GM12878 (cell line): Measurements from ENCODE around the gene CSF3R. TPM values are rescaled to one million over a fixed set of nuclear protein-coding genes. Genes with fewer than 3 reads are reported as not detected.
A peak's percentile ranks its signal among the peaks of the same experiment; 100 is the strongest.
"Not testable (repeated sequence)": the region's sequence is repeated elsewhere in the genome, so short reads cannot be mapped to it uniquely, and the experiment has no call there.

Experiments used
- ATAC-seq: fragments of 200-7000 bp; cut with Tn5 transposase; 3 replicates; pipeline ENCODE4 v1.9.1; 2020; ENCODE audit warnings: mild to moderate bottlenecking, moderate library complexity
- BruUV-seq: library from RNA; stranded (reverse); fragments of 400-500 nt; replicated peaks from 2 replicates; lab custom pipeline; 2021; lab: Mats Ljungman, UMichigan
- CTCF ChIA-PET: fragments of 300-600 bp; sonication (Branson Sonifier 250); formaldehyde crosslinking; extraction: SDS; loops from one replicate; lab custom pipeline; 2021; ENCODE audit warnings: inconsistent platforms; lab: Yijun Ruan, JAX
- POLR2A ChIA-PET: fragments of 350-600 bp; formaldehyde crosslinking; extraction: SDS; loops from one replicate; lab custom pipeline; 2021; ENCODE audit warnings: inconsistent platforms; lab: Charles Lee
- RAD21 ChIA-PET: fragments of 300-600 bp; sonication (Branson Sonifier 250); formaldehyde crosslinking; loops from one replicate; lab custom pipeline; 2023; ENCODE audit warnings: antibody characterized with exemption; ENCODE audit not compliant: unreplicated experiment; lab: Charles Lee
- SMC1A ChIA-PET: fragments of 300-600 bp; sonication (Branson Sonifier 250); formaldehyde crosslinking; loops from one replicate; lab custom pipeline; 2023; ENCODE audit not compliant: unreplicated experiment, uncharacterized antibody; lab: Charles Lee
- DNase-seq: peaks from one replicate; pipeline ENCODE4 v3.0.0-alpha.2; 2011; ENCODE audit warnings: low read depth, low spot score
- FAIRE-seq: peaks from 3 replicates; lab custom pipeline; 2011; peaks lifted over from hg19 to GRCh38; lab: Jason Lieb, UNC
- H2AFZ ChIP-seq: 2 replicates; pipeline ENCODE4 v1.6.0; 2011; ENCODE audit warnings: low read depth, low read length, control low read depth; ENCODE audit not compliant: control insufficient read depth
- H3K27ac ChIP-seq: 2 replicates; pipeline ENCODE4 v1.5.1; 2011; ENCODE audit warnings: control low read depth; ENCODE audit not compliant: control insufficient read depth, insufficient read depth
- H3K27me3 ChIP-seq, 2 experiments: replicated peaks in 1 of 2; 2 replicates each; pipeline versions ENCODE4 v1.6.0 to v1.6.1; 2011; ENCODE audit warnings: low read length in 1 of 2; ENCODE audit not compliant: control insufficient read depth in 2 of 2, insufficient read depth in 2 of 2
- H3K36me3 ChIP-seq, 2 experiments: 2 replicates each; pipeline ENCODE4 v1.5.1; 2011; ENCODE audit warnings: low read length in 1 of 2; ENCODE audit not compliant: control insufficient read depth in 2 of 2, insufficient read depth in 2 of 2
- H3K4me1 ChIP-seq: 2 replicates; pipeline ENCODE4 v1.6.1; 2011; ENCODE audit warnings: mild to moderate bottlenecking, low read length, moderate library complexity, mixed read lengths; ENCODE audit not compliant: control insufficient read depth, insufficient read depth
- H3K4me2 ChIP-seq: 2 replicates; pipeline ENCODE4 v1.6.0; 2011; ENCODE audit warnings: control low read depth; ENCODE audit not compliant: control insufficient read depth, insufficient read depth
- H3K4me3 ChIP-seq: fragments of 200-600 bp; sonication (generic); 2 replicates; pipeline ENCODE4 v1.5.1; 2016
- H3K79me2 ChIP-seq: 2 replicates; pipeline ENCODE4 v1.6.0; 2011; ENCODE audit warnings: low read length; ENCODE audit not compliant: control insufficient read depth, insufficient read depth
- H3K9ac ChIP-seq: 2 replicates; pipeline ENCODE4 v1.8.0; 2011; ENCODE audit warnings: low read length, control low read depth, mixed read lengths; ENCODE audit not compliant: control insufficient read depth, insufficient read depth
- H3K9me3 ChIP-seq: replicated peaks from 3 replicates; pipeline ENCODE4 v1.5.1; 2011; ENCODE audit warnings: mild to moderate bottlenecking, low read length; ENCODE audit not compliant: control insufficient read depth, insufficient read depth
- H4K20me1 ChIP-seq: 2 replicates; pipeline ENCODE4 v1.6.0; 2011; ENCODE audit not compliant: control insufficient read depth, insufficient read depth
- CEBPZ ChIP-seq: fragments of 150-350 bp; IDR thresholded peaks from 2 replicates; pipeline ENCODE4 v1.6.1; 2016; ENCODE audit warnings: low read depth, low read length
- NKRF ChIP-seq: fragments of 450-650 bp; conservative IDR thresholded peaks from 2 replicates; pipeline ENCODE4 v1.6.1; 2017; ENCODE audit warnings: mild to moderate bottlenecking, moderate library complexity
- RELA ChIP-seq: fragments of 450-650 bp; IDR thresholded peaks from 2 replicates; pipeline ENCODE4 v1.8.0; 2014; ENCODE audit warnings: borderline replicate concordance; ENCODE audit not compliant: partially characterized antibody
- SMARCA5 ChIP-seq: fragments of 450-650 bp; IDR thresholded peaks from 2 replicates; pipeline ENCODE4 v1.6.1; 2017; ENCODE audit warnings: mild to moderate bottlenecking
- SPI1 ChIP-seq: IDR thresholded peaks from 2 replicates; pipeline ENCODE4 v1.6.1; 2011; ENCODE audit warnings: low read depth, mild to moderate bottlenecking, low read length, moderate library complexity, borderline replicate concordance; ENCODE audit not compliant: insufficient read depth
- YBX1 ChIP-seq: fragments of 450-650 bp; IDR thresholded peaks from 2 replicates; pipeline ENCODE4 v1.6.1; 2016; ENCODE audit warnings: antibody characterized with exemption
- ZBTB11 ChIP-seq: fragments of 450-650 bp; formaldehyde crosslinking; IDR thresholded peaks from 2 replicates; pipeline ENCODE4 v1.5.0; 2022; ENCODE audit warnings: mild to moderate bottlenecking, missing genetic modification characterization
- ZNF217 ChIP-seq: fragments of 450-650 bp; IDR thresholded peaks from 2 replicates; pipeline ENCODE4 v1.6.1; 2017; ENCODE audit warnings: antibody characterized with exemption, mild to moderate bottlenecking
- WGBS: methylation state at CpG from one replicate; pipeline ENCODE4 v1.1.6; 2016; ENCODE audit warnings: low lambda C conversion rate; ENCODE audit not compliant: insufficient replicate concordance, insufficient coverage; ENCODE audit errors: missing lambda C conversion rate; 5-methylcytosine and 5-hydroxymethylcytosine counted together
- in situ Hi-C: fragments of 300-500 bp; cut with MboI; formaldehyde crosslinking; loops from 9 replicates; pipeline ENCODE4 v1.14.3; 2018; ENCODE audit warnings: mixed read lengths
- intact Hi-C: fragments of 100-400 bp; cut with micrococcal nuclease; formaldehyde crosslinking; loops from one replicate; pipeline ENCODE4 v1.14.2; 2022; ENCODE audit not compliant: unreplicated experiment
- polyA plus RNA-seq, 11 experiments: library from polyadenylated mRNA; depleted of rRNA in 4 of 11; unstranded in 6 of 11; stranded (reverse) in 5 of 11; fragments of >200 nt; fragmentation: Nextera tagmentation in 4 of 11; fragmentation: Illumina TruSeq in 1 of 11; extraction: Ambion mirVana in 4 of 11; extraction: Trizol in 1 of 11; gene quantifications; 1 replicate in 1 of 11; 2 replicates in 10 of 11; pipeline versions ENCODE4 v1.2.1 to v1.2.3, GENCODE V29; 2011 to 2016; ENCODE audit warnings: inconsistent platforms in 2 of 11, missing spikeins in 2 of 11, low read depth in 1 of 11
- total RNA-seq, 4 experiments: library from RNA; depleted of rRNA in 3 of 4; stranded (reverse); fragments of >200 nt in 3 of 4; fragmentation: Illumina TruSeq in 1 of 4; extraction: Trizol in 1 of 4; gene quantifications; 2 replicates each; pipeline versions ENCODE4 v1.2.1 to v1.2.3, GENCODE V29; 2013 to 2021

Gene CSF3R
- total and polyA plus RNA-seq, 10 of the 15 experiments (the other 5 are each of a cell fraction or from before 2014, with no cell fraction given): 0.13 TPM; not detected in 9

- in situ Hi-C loops, H3K27ac ChIP-seq, BruUV-seq, H3K36me3 ChIP-seq, H3K4me1 ChIP-seq, FAIRE-seq, H3K4me2 ChIP-seq, intact Hi-C loops, H3K9ac ChIP-seq, H2AFZ ChIP-seq, CTCF ChIA-PET, ATAC-seq, H3K9me3 ChIP-seq, H3K27me3 ChIP-seq, H3K4me3 ChIP-seq, SMC1A ChIA-PET, H3K79me2 ChIP-seq, POLR2A ChIA-PET, RAD21 ChIA-PET, DNase-seq: not testable (repeated sequence)
- WGBS: 19% methylated on average over 2 of the region's 2 CpGs
- TF ChIP-seq SPI1: 0 out of 2 replicates have a peak, but pooled peaks have one; percentile 12
- TF ChIP-seq, all 136 proteins: peak for 1; not testable (repeated sequence) for 135
- H4K20me1 ChIP-seq: not testable (repeated sequence)
Observed at GRCh38 chr1:36511220-36511619, 28.5 kb upstream of the CSF3R start.

- no peak overlapping the region for H3K4me2 ChIP-seq
- intact Hi-C loops: no loop called here
- H3K4me1 ChIP-seq: no peaks in the 10 kb centered on the region
- no peak overlapping the region for H3K9ac ChIP-seq
- SMC1A ChIA-PET: no interaction called here
- H3K27me3 ChIP-seq: peaks cover 4% of the 10 kb centered on the region in 2 experiments
- 16% methylated on average over 7 of the region's 7 CpGs for WGBS
- in situ Hi-C loops: no loop called here
- H4K20me1 ChIP-seq: no peaks in the 10 kb centered on the region
- H2AFZ ChIP-seq: no peak overlapping the region
- CTCF ChIA-PET: no interaction called here
- DNase-seq (no peak), FAIRE-seq (no peak), ATAC-seq (no peak)
- no peak overlapping the region for H3K27ac ChIP-seq
- H3K36me3 ChIP-seq: no peaks in the 10 kb centered on the region
- BruUV-seq: no TSS peak
- POLR2A ChIA-PET: no interaction called here
- no peaks in the 10 kb centered on the region; the same call in 2 of the 3 replicates for H3K9me3 ChIP-seq
- no peak overlapping the region for H3K4me3 ChIP-seq
- no peaks in the 10 kb centered on the region for H3K79me2 ChIP-seq
- RAD21 ChIA-PET: no interaction called here
- TF ChIP-seq NKRF (no peak), CEBPZ (no peak), ZBTB11 (no peak), SMARCA5 (no peak), YBX1 (no peak), ZNF217 (no peak), RELA (no peak)
Observed at GRCh38 chr1:36510418-36510817, 27.7 kb upstream of the CSF3R start.
